ENCODE measurements around the gene RASSF3.
"Not testable (repeated sequence)": the region's sequence is repeated elsewhere in the genome, so short reads cannot be mapped to it uniquely, and the experiment has no call there.

Gene RASSF3

GRCh38 chr12:64634508-64635092, 24.3 kb downstream of the RASSF3 start:
- DNase-seq, result no peak

- DNase-seq, result no peak
Observed at GRCh38 chr12:64635356-64635998, 25.2 kb downstream of the RASSF3 start.

- DNase-seq, result no peak
Observed at GRCh38 chr12:64636856-64637255, 26.6 kb downstream of the RASSF3 start.

DNA sequence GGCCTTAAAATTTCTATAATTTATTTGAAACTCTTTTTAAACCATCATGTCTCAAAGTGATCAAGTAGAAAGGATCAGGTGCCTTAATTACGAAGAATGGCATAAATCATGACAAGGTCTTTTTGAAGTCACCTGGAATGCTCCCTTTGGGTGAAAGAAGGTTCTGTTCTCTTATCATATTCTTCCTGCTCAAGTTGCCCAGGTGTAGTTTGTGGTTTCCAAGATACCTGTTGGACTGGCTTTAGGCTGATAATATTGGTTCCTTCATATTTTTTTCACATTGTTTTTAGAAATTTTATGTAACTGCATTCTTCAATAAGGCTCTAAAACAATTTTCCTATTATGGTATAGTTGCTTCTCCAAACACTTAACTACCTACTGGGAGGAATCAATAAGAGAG, 29.2 kb downstream of the RASSF3 start:
- no peak for DNase-seq

GRCh38 chr12:64646318-64646717, 36.0 kb downstream of the RASSF3 start:
- DNase-seq, result no peak

- DNase-seq, result no peak
Observed at GRCh38 chr12:64649487-64649886, 39.2 kb downstream of the RASSF3 start.

DNA sequence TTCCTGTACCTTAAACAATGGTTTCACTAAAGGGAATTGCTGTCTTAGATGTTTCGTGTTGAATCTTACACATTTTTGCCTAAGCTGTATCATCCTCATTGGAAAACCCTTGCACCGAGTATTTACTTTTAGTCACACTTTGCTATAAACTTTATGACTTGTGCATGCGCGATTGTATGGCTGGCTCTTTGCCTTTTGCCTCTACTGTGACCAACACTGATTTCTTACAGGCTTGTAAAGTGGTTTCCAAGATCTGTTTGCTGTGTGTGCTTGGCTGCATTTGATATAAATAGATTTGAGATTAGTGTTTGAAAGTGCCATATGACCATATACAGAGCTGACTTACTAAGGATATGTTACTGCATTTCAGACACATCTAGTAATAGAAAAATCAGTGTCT, 40.5 kb downstream of the RASSF3 start:
- no peak for DNase-seq

DNA sequence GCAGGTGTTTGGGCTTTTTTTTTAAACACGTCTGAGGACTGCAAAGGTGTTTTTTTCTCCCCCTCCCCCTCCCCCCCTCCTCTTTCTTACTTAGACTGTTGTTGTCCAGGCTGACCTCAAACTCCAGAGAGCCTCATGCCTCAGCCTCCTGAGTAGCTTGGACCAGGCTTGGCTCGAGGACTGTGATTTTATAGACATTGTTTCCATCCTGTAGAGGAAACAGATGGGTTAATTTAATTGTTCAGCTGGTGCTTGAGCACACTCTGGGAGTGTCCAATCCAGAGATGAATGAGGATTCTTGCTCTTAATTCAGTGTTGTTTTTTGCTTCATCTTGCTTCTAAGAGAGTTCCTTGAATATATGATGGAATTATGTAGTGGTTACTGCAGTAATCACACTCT, 42.1 kb downstream of the RASSF3 start:
- no peak for DNase-seq

GRCh38 chr12:64653123-64653522, 42.8 kb downstream of the RASSF3 start:
- no peak for DNase-seq

DNA sequence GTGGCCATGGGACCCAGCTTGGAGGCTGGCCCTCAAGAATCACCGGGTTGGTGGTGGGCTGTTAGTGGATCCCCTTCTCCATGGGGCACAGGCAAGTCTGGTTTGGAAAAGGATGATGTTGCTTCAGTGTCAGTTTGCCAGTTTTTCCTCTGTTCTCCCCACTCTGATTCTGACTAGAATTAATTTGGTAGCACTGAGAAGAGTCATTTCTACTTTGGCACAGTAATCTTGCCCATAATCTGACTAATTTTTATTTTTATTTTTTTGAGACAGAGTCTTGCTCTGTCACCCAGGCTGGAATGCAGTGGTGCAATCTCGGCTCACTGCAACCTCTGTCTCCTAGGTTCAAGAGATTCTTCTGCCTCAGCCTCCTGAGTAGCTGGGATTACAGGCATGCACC, 43.6 kb downstream of the RASSF3 start:
- not testable (repeated sequence) for DNase-seq

DNA sequence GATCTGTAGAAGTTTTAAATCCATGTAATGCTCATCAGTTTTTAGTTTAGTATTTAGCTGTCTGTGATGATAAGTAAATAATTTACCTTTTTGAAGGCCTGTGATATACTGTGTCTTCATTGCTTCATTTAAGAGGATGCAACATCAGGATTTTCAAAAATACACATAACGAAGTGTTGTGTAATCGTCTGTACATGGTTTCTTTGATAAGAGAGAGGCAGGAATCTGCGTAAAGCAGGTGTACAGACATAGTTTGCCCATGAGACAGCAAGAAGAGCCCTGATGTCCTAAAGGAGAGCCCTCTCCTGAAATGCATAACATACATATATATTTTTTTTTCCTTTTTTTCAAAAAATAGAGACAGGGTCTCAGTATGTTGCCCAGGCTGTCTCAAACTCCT, 44.8 kb downstream of the RASSF3 start:
- DNase-seq, result no peak

DNA sequence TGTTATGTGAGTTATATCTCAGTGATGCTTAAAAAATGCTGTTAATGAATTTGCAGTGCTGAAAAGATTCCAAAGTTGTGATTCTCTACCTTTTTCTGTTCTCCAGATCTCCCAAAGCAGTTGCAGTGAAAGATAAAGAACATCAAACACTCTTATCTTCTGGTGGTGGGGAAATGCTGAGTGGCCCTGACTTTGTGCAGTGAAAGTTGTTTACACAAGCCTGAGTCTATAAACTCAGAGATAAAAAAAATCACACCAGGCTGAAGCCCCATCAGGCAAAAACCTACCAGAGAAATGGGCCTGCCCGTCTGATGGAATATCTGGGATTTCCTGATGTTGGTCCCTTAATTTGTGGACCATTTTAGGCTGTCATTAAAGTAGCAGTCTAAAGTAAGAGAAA, 46.1 kb downstream of the RASSF3 start:
- DNase-seq, result no peak

DNA sequence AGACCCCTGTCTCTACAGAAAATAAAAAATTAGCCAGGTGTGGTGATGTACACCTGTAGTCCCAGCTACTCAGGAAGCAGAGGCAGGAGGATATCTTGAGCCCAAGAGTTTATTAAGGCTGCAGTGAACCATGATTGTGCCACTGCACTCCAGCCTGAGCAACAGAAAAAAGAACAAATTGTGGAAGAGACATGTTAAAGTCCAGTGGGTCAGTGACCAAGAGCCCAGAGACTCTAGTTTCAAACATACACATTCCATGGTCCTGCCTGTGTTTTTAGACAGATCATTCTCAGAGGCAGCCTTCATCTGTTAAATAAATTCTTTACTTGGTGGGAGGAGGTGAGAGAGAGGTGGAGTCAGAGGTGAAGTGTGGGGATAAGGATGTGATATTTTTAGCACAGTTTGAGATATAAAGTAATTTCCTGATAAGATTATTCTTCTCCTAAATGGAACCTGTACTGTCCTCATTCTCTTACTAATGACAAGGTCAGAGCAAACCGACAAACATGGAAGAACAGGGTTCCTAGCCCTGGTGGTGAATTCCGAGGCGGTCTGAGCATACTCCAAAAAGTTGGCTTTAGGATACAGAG, 48.7 kb downstream of the RASSF3 start:
- DNase-seq, result no peak

DNA sequence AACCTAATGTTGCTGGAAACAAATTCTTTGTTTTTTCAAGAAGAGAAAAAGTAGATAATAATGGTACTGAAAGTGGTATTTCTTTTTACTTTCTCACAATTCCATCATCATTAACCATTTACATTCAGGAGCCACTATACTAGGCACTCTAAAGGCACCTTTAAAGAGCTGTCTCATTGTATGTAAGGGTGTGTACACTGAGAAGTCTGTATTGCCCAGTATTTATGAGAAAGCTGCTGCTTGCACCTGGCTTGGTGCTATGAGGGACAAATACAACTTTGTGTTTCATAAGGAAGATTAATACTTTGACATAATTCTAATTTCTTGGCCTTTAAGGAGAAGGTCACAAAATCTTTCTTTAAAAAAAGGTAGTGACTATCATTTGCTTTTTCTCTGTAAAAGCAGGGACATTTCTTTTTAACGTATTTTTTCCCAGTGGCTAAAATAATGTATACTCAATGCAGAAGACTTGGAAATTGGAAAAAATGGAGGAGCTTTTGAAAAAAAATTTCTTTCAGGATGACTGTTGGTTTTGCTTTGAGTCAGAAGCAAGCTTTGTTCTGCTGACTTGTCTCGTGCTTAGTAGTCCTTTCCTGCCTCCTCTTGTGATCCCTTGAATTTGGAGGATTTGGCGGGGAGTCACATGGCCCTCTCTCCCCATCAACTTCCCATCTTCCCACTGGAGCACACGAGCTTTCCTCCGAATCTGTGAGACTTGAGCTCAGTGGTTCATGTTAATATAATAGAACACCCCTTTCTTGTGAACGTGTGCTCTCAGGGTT, 50.1 kb downstream of the RASSF3 start:
- DNase-seq, result no peak

GRCh38 chr12:64663015-64663414, 52.7 kb downstream of the RASSF3 start:
- DNase-seq, result no peak

DNA sequence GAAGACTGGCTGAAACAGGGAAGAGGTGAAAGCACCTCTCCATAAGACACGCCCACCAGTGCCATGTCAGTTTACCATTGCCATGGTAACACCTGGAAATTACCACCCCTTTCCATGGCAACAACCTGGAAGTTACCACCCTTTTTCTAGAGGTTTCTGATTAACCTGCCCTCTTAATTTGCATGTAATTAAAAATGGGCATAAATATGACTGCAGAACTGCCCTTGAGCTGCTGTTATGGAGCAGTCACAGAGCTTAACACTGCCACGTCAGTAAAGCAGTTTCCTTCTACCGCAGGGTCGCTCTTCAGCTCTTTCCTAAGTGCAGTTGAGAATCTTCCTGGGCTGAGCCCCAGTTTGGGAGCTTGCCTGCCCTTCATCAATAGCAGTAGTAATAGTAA, 55.2 kb downstream of the RASSF3 start:
- no peak for DNase-seq

DNA sequence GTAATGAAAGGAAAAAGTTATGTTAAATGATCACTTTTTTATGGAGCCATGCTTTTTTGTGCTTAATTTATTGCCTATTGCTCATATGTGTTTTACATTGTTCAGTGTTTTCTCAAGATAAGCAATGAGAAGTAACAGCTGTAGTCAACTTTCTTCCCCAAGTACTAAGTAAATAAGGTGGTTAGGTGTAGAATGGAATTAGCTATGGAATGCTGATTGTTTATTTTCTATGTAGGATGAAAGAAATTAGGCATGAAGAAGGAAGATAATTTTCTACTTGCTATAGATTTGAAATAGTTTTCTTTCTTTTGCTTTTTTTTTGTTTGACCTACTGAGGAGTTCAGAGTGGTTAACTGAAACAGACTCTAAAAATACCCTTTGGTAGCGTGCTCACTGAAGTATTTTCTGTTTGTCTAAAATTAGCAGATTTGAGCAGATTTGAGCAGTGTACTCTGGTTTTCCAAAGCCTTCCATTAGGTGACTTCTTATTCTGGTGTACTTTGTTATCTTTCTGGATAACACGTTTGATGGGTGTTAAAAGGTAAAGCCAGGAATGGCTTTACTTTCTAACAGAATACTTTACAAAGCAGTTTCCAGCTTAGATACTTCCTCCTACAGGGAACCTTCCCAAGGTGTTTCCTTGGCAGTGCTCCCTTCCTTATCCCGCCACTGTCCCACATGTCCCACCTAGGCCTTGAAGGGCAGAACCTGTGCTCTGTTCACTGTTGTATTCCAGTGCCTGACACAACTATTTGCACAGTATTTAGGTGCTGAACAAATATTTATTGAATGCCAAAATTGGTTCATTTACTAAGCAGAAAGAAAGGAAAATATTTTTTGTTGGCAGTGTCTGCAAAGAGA, 56.0 kb downstream of the RASSF3 start:
- no peak for DNase-seq

GRCh38 chr12:64667793-64668192, 57.5 kb downstream of the RASSF3 start:
- DNase-seq, result no peak

GRCh38 chr12:64669270-64669842, 59.1 kb downstream of the RASSF3 start:
- peak; percentile 24 for DNase-seq

DNA sequence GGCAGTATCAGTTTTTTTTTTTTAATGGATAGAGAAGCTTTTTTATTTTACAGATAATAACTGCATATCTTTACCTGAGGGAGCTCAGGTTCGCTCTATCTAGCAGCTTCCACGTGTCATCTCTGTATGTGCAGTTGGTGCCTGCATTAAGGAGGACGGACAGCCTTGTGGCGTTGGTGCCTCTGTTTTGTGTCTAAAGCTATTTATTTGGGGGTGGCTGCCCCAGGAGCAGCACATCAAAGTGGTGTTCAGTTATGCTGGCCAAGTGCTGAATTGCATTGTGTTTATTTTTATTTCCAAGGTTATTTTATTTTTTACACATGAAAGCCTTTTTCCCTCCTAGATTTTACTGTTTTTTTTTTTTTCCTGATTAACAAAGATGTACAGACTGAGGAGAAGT, 59.7 kb downstream of the RASSF3 start:
- no peak for DNase-seq

GRCh38 chr12:64670919-64671639, 60.8 kb downstream of the RASSF3 start:
- DNase-seq, result no peak

- DNase-seq, result no peak
Observed at GRCh38 chr12:64671681-64672080, 61.4 kb downstream of the RASSF3 start.
